HCT116 (cell line): ENCODE data around the gene IQCF2. TPM values are rescaled to one million over a fixed set of nuclear protein-coding genes. Genes with fewer than 3 reads are reported as not detected.

Experiments
- ATAC-seq: fragments of 200-7000 bp; cut with Tn5 transposase; 2 replicates; pipeline ENCODE4 v1.9.1; 2020; ENCODE audit warnings: mild to moderate bottlenecking, moderate library complexity
- BruUV-seq: library from RNA; stranded (reverse); fragments of 400-500 nt; replicated peaks from 2 replicates; lab custom pipeline; 2021; lab: Mats Ljungman, UMichigan
- CTCF ChIA-PET: fragments of 300-600 bp; sonication (Branson Sonifier 250); formaldehyde crosslinking; loops from one replicate; lab custom pipeline; 2021; ENCODE audit warnings: antibody characterized with exemption; lab: Charles Lee
- POLR2A ChIA-PET: fragments of 300-600, 350-600 bp; sonication (Branson Sonifier 250); formaldehyde crosslinking; loops from one replicate; lab custom pipeline; 2021; ENCODE audit warnings: antibody characterized with exemption; lab: Charles Lee
- RAD21 ChIA-PET, 2 experiments: fragments of 300-600 bp; sonication (Branson Sonifier 250); formaldehyde crosslinking; loops; one replicate each; lab custom pipeline; 2023; ENCODE audit warnings: low total read pairs in 2 of 2; ENCODE audit not compliant: uncharacterized antibody in 2 of 2, unreplicated experiment in 2 of 2, low non-redundant PET in 1 of 2; lab: Charles Lee
- DNase-seq: peaks from one replicate; pipeline ENCODE4 v3.0.0-alpha.2; 2010; ENCODE audit warnings: low read depth, low spot score
- H2AFZ ChIP-seq: fragments of 200-600 bp; shearing (Covaris generic), sonication (generic); 2 replicates; pipeline ENCODE4 v1.6.1; 2017; ENCODE audit warnings: low read depth, mixed run types, mixed read lengths, antibody characterized with exemption, low read length; ENCODE audit not compliant: poor library complexity, severe bottlenecking
- H3K27ac ChIP-seq: 2 replicates; pipeline ENCODE4 v1.5.1; 2012; ENCODE audit warnings: low read depth, low read length
- H3K27me3 ChIP-seq: fragments of 200-600 bp; sonication (generic); 2 replicates; pipeline ENCODE4 v1.6.1; 2016; ENCODE audit warnings: mixed run types, low read length, mixed read lengths; ENCODE audit not compliant: insufficient read depth
- H3K36me3 ChIP-seq, 2 experiments: fragments of 200-500 bp in 1 of 2; fragments of 200-600 bp in 1 of 2; sonication (Bioruptor generic) in 1 of 2; sonication (generic) in 1 of 2; 2 replicates each; pipeline versions ENCODE4 v1.5.1 to v1.6.1; 2014 to 2016; ENCODE audit warnings: low read length in 2 of 2, inconsistent platforms in 1 of 2, mixed read lengths in 1 of 2, mixed run types in 1 of 2; ENCODE audit not compliant: insufficient read depth in 2 of 2, control insufficient read depth in 1 of 2
- H3K4me1 ChIP-seq, 2 experiments: fragments of 200-600 bp in 1 of 2; sonication (generic) in 1 of 2; 2 replicates each; pipeline versions ENCODE4 v1.5.1 to v1.6.1; 2012 to 2017; ENCODE audit warnings: low read length in 2 of 2, inconsistent platforms in 1 of 2, mild to moderate bottlenecking in 1 of 2, mixed read lengths in 1 of 2, mixed run types in 1 of 2, moderate library complexity in 1 of 2; ENCODE audit not compliant: insufficient read depth in 2 of 2, control insufficient read depth in 1 of 2
- H3K4me2 ChIP-seq: fragments of 200-600 bp; sonication (generic); 2 replicates; pipeline ENCODE4 v1.6.1; 2017; ENCODE audit warnings: mixed run types, low read length, mixed read lengths
- H3K4me3 ChIP-seq, 2 experiments: fragments of 200-600 bp in 1 of 2; sonication (generic) in 1 of 2; replicated peaks in 1 of 2; 2 replicates each; pipeline ENCODE4 v1.5.1; 2011 to 2016; ENCODE audit warnings: low read length in 2 of 2, control low read depth in 1 of 2, low read depth in 1 of 2, mild to moderate bottlenecking in 1 of 2, mixed read lengths in 1 of 2, mixed run types in 1 of 2
- H3K79me2 ChIP-seq: fragments of 200-600 bp; sonication (generic); 2 replicates; pipeline ENCODE4 v1.6.1; 2017; ENCODE audit warnings: mild to moderate bottlenecking, mixed run types, low read length, moderate library complexity, mixed read lengths; ENCODE audit not compliant: insufficient read depth
- H3K9ac ChIP-seq: fragments of 200-600 bp; sonication (generic); 2 replicates; pipeline ENCODE4 v1.6.1; 2016; ENCODE audit warnings: low read length, mixed read lengths
- H3K9me2 ChIP-seq: fragments of 200-600 bp; sonication (generic), shearing (Covaris generic); 2 replicates; pipeline ENCODE4 v1.6.1; 2017; ENCODE audit warnings: mixed run types, mild to moderate bottlenecking, moderate library complexity; ENCODE audit not compliant: insufficient read depth
- H3K9me3 ChIP-seq, 2 experiments: fragments of 200-500 bp in 1 of 2; fragments of 200-600 bp in 1 of 2; sonication (Bioruptor generic) in 1 of 2; sonication (generic) in 1 of 2; 2 replicates each; pipeline ENCODE4 v1.6.1; 2014 to 2017; ENCODE audit warnings: low read length in 2 of 2, mixed read lengths in 2 of 2, inconsistent platforms in 1 of 2, low read depth in 1 of 2, mild to moderate bottlenecking in 1 of 2, mixed run types in 1 of 2, moderate library complexity in 1 of 2; ENCODE audit not compliant: control insufficient read depth in 1 of 2, insufficient read depth in 1 of 2
- H4K20me1 ChIP-seq: fragments of 200-600 bp; sonication (generic), shearing (Covaris generic); 2 replicates; pipeline ENCODE4 v1.6.1; 2017; ENCODE audit warnings: mixed run types, mild to moderate bottlenecking, moderate library complexity; ENCODE audit not compliant: insufficient read depth
- CBX3 ChIP-seq: IDR thresholded peaks from 2 replicates; pipeline ENCODE4 v1.6.1; 2012; ENCODE audit warnings: low read depth
- CEBPB ChIP-seq: IDR thresholded peaks from 2 replicates; pipeline ENCODE4 v1.6.1; 2012; ENCODE audit warnings: low read depth
- EGR1 ChIP-seq: IDR thresholded peaks from 2 replicates; pipeline ENCODE4 v1.6.1; 2012; ENCODE audit warnings: low read depth
- EZH2 ChIP-seq: fragments of 200-600 bp; sonication (generic); IDR thresholded peaks from 2 replicates; pipeline ENCODE4 v1.6.1; 2017; ENCODE audit warnings: antibody characterized with exemption, mixed run types
- EZH2phosphoT487 ChIP-seq: fragments of 200-600 bp; IDR thresholded peaks from 2 replicates; pipeline ENCODE4 v1.6.1; 2018; ENCODE audit warnings: antibody characterized with exemption, borderline replicate concordance
- FOSL1 ChIP-seq: IDR thresholded peaks from 2 replicates; pipeline ENCODE4 v1.6.1; 2012; ENCODE audit warnings: low read depth
- POLR2A ChIP-seq: IDR thresholded peaks from 2 replicates; pipeline ENCODE4 v1.7.0; 2011; ENCODE audit warnings: borderline replicate concordance; ENCODE audit not compliant: insufficient read depth, insufficient read length; ENCODE audit errors: extremely low read depth
- POLR2AphosphoS5 ChIP-seq: IDR thresholded peaks from 2 replicates; pipeline ENCODE4 v1.6.1; 2011; ENCODE audit warnings: mild to moderate bottlenecking, low read depth, low read length, moderate library complexity
- RAD21 ChIP-seq: IDR thresholded peaks from 2 replicates; pipeline ENCODE4 v1.6.1; 2012; ENCODE audit warnings: low read depth, mild to moderate bottlenecking
- SIN3A ChIP-seq: IDR thresholded peaks from 2 replicates; pipeline ENCODE4 v1.6.1; 2012; ENCODE audit warnings: low read depth
- SP1 ChIP-seq: IDR thresholded peaks from 2 replicates; pipeline ENCODE4 v1.6.1; 2012; ENCODE audit warnings: low read depth
- SRF ChIP-seq: IDR thresholded peaks from 2 replicates; pipeline ENCODE4 v1.6.1; 2012; ENCODE audit warnings: low read depth
- TCF7L2 ChIP-seq: IDR thresholded peaks from 2 replicates; pipeline ENCODE4 v1.7.0; 2011; ENCODE audit warnings: borderline replicate concordance, inconsistent platforms; ENCODE audit not compliant: insufficient read depth, insufficient read length; ENCODE audit errors: extremely low read depth
- YY1 ChIP-seq: IDR thresholded peaks from 2 replicates; pipeline ENCODE4 v1.6.1; 2011; ENCODE audit warnings: low read length, low read depth, moderate library complexity, mild to moderate bottlenecking; ENCODE audit not compliant: insufficient replicate concordance; ENCODE audit errors: extremely low read depth
- ZFX ChIP-seq: fragments of 450-650 bp; IDR thresholded peaks from 2 replicates; pipeline ENCODE4 v1.6.1; 2017
- ZNF274 ChIP-seq: fragments of 200-500 bp; sonication (Bioruptor generic); IDR thresholded peaks from 2 replicates; pipeline ENCODE4 v1.6.1; 2014; ENCODE audit warnings: mild to moderate bottlenecking, low read depth, low read length, inconsistent platforms
- intact Hi-C: fragments of 100-400 bp; cut with micrococcal nuclease; formaldehyde crosslinking; loops from 2 replicates; pipeline ENCODE4 v1.10.0; 2022
- total RNA-seq: library from RNA; stranded (reverse); gene quantifications from one replicate; pipeline ENCODE4 v1.2.1, GENCODE V29; 2021; ENCODE audit not compliant: unreplicated experiment
- TF ChIP-seq, protein P1 (sequence below), 3 experiments: fragments of 200-600 bp in 1 of 3; sonication (generic) in 1 of 3; IDR thresholded peaks in 2 of 3; conservative IDR thresholded peaks in 1 of 3; 2 replicates each; pipeline ENCODE4 v1.5.1; 2012 to 2017; ENCODE audit warnings: low read depth in 2 of 3, low read length in 2 of 3, antibody characterized with exemption in 1 of 3, borderline replicate concordance in 1 of 3, control low read depth in 1 of 3, mild to moderate bottlenecking in 1 of 3, mixed read lengths in 1 of 3, mixed run types in 1 of 3, moderate library complexity in 1 of 3; ENCODE audit not compliant: insufficient read depth in 1 of 3
- TF ChIP-seq, protein P2 (sequence below): IDR thresholded peaks from 2 replicates; pipeline ENCODE4 v1.6.1; 2012
- TF ChIP-seq, protein P3 (sequence below): IDR thresholded peaks from 2 replicates; pipeline ENCODE4 v1.6.1; 2011; ENCODE audit warnings: mild to moderate bottlenecking, low read length, moderate library complexity; ENCODE audit not compliant: insufficient replicate concordance; ENCODE audit errors: extremely low read depth
- TF ChIP-seq, protein P4 (sequence below): IDR thresholded peaks from 2 replicates; pipeline ENCODE4 v1.6.1; 2012

Gene IQCF2
- total RNA-seq, 1 experiment from 2014 or later: not detected

DNA sequence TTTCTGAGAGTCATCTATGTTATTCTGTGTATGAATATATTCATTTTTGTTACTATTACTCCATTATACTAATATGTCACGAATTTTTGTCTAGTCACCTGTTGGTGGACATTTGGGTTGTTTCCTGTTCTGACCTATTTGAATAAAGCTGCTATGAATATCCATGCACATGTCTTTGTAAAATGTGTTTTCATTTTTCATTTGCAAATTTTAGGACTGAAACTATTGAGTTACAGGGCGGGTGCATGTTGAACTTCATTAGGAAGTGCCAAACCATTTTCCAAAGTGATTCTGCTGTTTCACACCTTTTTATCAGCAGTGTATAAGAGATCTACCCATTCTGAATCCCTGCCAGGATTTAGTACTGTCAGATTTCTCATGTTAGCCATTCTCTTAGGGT lies 44.7 kb upstream of the IQCF2 start (continued):
- TF ChIP-seq, protein P1, sequence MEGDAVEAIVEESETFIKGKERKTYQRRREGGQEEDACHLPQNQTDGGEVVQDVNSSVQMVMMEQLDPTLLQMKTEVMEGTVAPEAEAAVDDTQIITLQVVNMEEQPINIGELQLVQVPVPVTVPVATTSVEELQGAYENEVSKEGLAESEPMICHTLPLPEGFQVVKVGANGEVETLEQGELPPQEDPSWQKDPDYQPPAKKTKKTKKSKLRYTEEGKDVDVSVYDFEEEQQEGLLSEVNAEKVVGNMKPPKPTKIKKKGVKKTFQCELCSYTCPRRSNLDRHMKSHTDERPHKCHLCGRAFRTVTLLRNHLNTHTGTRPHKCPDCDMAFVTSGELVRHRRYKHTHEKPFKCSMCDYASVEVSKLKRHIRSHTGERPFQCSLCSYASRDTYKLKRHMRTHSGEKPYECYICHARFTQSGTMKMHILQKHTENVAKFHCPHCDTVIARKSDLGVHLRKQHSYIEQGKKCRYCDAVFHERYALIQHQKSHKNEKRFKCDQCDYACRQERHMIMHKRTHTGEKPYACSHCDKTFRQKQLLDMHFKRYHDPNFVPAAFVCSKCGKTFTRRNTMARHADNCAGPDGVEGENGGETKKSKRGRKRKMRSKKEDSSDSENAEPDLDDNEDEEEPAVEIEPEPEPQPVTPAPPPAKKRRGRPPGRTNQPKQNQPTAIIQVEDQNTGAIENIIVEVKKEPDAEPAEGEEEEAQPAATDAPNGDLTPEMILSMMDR (IDR thresholded peaks at IDR 0.05 in 2 of 3, conservative IDR thresholded peaks at IDR 0.05 in 1 of 3; ENCODE audit: borderline replicate concordance in 1 of 3, insufficient read depth in 1 of 3, low read depth in 2 of 3, low read length in 2 of 3): no peak
- no peak for TF ChIP-seq ZNF274

DNA sequence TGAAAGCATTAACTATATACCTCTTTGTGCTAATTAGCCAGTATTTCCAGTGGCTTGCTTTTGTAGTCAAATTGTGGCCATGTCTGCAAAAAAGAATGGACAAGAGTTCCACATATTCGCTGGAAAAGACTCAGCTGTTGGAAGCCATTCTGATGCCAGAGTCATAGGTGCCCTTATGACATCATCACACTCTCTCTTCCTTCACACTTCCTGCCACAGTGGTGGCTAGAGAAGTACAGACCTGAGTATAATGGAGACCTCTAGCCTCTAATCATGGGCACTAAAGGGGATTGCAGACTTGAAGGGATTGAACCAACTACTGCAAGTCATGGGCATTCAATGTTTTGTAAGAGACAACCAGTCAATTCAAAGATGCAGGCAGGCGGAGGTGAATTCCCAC lies 44.0 kb upstream of the IQCF2 start:
- ATAC-seq (no peak), DNase-seq (no peak)
- no peaks in the 10 kb centered on the region for H3K36me3 ChIP-seq
- no peaks in the 10 kb centered on the region for H3K27me3 ChIP-seq
- no peak overlapping the region for H3K9ac ChIP-seq
- H4K20me1 ChIP-seq: no peaks in the 10 kb centered on the region
- TF ChIP-seq RAD21 (no peak), ZNF274 (no peak), YY1 (no peak), EZH2 (no peak), POLR2A (no peak), TCF7L2 (no peak), SIN3A (no peak), POLR2AphosphoS5 (no peak), EZH2phosphoT487 (no peak), SP1 (no peak), SRF (no peak), CEBPB (no peak), CBX3 (no peak), FOSL1 (no peak), ZFX (no peak), EGR1 (no peak)
- TF ChIP-seq, protein P2, sequence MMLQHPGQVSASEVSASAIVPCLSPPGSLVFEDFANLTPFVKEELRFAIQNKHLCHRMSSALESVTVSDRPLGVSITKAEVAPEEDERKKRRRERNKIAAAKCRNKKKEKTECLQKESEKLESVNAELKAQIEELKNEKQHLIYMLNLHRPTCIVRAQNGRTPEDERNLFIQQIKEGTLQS: no peak
- TF ChIP-seq, protein P1 (IDR thresholded peaks at IDR 0.05 in 2 of 3, conservative IDR thresholded peaks at IDR 0.05 in 1 of 3; ENCODE audit: borderline replicate concordance in 1 of 3, insufficient read depth in 1 of 3, low read depth in 2 of 3, low read length in 2 of 3): no peak
- TF ChIP-seq, protein P3, sequence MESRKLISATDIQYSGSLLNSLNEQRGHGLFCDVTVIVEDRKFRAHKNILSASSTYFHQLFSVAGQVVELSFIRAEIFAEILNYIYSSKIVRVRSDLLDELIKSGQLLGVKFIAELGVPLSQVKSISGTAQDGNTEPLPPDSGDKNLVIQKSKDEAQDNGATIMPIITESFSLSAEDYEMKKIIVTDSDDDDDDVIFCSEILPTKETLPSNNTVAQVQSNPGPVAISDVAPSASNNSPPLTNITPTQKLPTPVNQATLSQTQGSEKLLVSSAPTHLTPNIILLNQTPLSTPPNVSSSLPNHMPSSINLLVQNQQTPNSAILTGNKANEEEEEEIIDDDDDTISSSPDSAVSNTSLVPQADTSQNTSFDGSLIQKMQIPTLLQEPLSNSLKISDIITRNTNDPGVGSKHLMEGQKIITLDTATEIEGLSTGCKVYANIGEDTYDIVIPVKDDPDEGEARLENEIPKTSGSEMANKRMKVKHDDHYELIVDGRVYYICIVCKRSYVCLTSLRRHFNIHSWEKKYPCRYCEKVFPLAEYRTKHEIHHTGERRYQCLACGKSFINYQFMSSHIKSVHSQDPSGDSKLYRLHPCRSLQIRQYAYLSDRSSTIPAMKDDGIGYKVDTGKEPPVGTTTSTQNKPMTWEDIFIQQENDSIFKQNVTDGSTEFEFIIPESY: no peak
- TF ChIP-seq, protein P4, sequence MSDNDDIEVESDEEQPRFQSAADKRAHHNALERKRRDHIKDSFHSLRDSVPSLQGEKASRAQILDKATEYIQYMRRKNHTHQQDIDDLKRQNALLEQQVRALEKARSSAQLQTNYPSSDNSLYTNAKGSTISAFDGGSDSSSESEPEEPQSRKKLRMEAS: no peak
- no peak overlapping the region for H2AFZ ChIP-seq
- ChIA-PET RAD21 (no interaction called here), CTCF (no interaction called here), POLR2A (no interaction called here)
- intact Hi-C loops: no loop called here
- H3K4me3 ChIP-seq: no peak overlapping the region
- no peaks in the 10 kb centered on the region for H3K79me2 ChIP-seq
- H3K4me1 ChIP-seq: peaks cover 0 to 17% of the 10 kb centered on the region in 2 experiments; a peak in 2 of 4 replicates
- no peak overlapping the region for H3K27ac ChIP-seq
- BruUV-seq: no TSS peak
- no peaks in the 10 kb centered on the region for H3K9me3 ChIP-seq
- H3K4me2 ChIP-seq: no peak overlapping the region
- no peaks in the 10 kb centered on the region for H3K9me2 ChIP-seq
